A673 (cell line): ENCODE measurements around the gene GATA6.

Experiments used
- CTCF ChIP-seq: fragments of 300-800, 200-600 bp; sonication (generic); conservative IDR thresholded peaks from 2 replicates; pipeline ENCODE4 v1.5.1; 2017; ENCODE audit warnings: low read depth, mild to moderate bottlenecking, antibody characterized with exemption, low read length, moderate library complexity, mixed read lengths
- EZH2 ChIP-seq: fragments of 200-600 bp; sonication (generic); IDR thresholded peaks from 2 replicates; pipeline ENCODE4 v1.6.1; 2017; ENCODE audit warnings: borderline replicate concordance, low read depth, mild to moderate bottlenecking, mixed read lengths, antibody characterized with exemption, low read length; ENCODE audit not compliant: poor library complexity, severe bottlenecking

- TF ChIP-seq CTCF, result peak; percentile 64
- peak; percentile 18 for TF ChIP-seq EZH2
These were observed at the start of gene GATA6 for GRCh38 chr18:22169011-22169888.
